Measurements from ENCODE around the gene VSIG2.

VSIG2 gene

GRCh38 chr11:124748100-124748418, 4.0 kb downstream of the VSIG2 start:
- DNase-seq, result no peak

DNA sequence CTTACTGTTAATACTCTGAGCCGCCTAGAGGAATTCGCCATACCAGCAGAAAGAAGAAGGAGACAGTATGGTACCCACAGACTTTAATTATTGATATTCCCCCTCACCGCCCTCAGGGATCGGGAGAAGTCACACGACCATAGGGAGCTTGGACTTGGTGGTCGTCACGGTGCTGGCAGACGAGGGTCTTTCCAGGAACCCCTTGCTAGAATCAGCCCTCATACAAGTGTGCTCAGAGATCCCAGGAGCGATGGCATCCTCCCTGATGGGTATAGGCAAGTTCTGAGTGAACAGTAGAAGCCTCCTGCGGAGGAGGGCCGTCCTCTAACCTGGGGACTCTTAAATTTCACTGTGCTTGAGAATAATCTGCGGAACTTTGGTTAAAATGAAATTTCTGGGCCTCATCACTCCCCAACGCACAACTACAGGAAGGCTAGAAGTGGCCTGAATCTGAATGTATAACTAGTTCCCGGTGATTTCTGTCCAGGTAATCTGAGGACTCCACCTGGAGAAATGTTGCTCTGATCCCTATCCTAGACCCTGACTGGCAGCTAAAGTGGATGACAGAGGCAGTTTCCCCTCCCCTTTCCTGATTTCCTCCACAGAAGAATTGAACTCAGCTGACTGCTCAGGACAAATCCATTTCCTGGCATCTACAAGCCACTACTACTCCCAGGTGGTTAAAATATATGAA, 4.5 kb downstream of the VSIG2 start:
- DNase-seq, result no peak

- DNase-seq, result peak; percentile 59 to 63
These were observed 5.3 kb downstream of the VSIG2 start for GRCh38 chr11:124746621-124747243.

- peak; percentile 19 to 52 for DNase-seq
These were observed 6.0 kb downstream of the VSIG2 start for GRCh38 chr11:124745835-124746620.

GRCh38 chr11:124745270-124745834, 6.7 kb downstream of the VSIG2 start:
- no peak for DNase-seq

DNA sequence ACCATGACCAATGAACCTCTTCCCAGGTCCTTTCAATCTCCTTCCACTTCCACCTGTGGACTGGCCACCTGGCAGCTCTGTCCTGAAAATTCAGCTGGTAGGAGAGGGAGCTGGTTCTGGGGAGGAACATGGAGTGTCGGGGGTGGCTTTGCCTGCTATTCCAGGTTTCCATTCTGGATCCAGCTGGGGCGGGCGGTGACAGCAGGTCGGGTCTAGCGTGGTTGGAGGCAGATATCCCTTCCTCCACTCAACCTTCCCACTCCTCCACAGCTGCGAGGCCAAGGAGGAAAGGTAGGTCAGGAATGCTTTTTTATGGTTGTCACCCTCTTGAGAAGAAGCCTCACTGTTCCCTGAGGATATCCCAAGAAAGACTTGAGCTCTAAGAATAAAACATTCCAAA, 9.0 kb downstream of the VSIG2 start:
- DNase-seq, result no peak

DNA sequence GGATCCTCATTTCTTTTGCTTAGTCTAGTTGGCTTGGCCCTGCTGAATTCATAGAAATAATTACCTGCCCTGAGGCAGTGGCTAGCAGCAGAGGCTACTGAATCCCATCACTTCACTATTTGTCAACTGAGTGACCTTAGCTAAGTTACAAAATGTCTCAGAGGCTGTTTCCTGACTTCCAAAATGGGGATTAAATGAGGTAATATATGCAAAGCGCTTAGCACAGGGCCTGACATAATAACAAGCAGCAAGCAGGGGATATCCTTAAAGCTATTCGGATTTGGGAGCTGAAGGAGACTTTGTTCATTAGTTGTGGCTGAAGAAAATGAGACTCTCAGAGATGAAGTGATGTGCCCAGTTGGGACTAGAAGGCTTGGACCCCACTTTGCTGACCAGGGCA, 9.5 kb downstream of the VSIG2 start:
- no peak for DNase-seq

- DNase-seq, result peak; percentile 73 to 82
These were observed 11.7 kb downstream of the VSIG2 start for GRCh38 chr11:124740277-124740882.

DNA sequence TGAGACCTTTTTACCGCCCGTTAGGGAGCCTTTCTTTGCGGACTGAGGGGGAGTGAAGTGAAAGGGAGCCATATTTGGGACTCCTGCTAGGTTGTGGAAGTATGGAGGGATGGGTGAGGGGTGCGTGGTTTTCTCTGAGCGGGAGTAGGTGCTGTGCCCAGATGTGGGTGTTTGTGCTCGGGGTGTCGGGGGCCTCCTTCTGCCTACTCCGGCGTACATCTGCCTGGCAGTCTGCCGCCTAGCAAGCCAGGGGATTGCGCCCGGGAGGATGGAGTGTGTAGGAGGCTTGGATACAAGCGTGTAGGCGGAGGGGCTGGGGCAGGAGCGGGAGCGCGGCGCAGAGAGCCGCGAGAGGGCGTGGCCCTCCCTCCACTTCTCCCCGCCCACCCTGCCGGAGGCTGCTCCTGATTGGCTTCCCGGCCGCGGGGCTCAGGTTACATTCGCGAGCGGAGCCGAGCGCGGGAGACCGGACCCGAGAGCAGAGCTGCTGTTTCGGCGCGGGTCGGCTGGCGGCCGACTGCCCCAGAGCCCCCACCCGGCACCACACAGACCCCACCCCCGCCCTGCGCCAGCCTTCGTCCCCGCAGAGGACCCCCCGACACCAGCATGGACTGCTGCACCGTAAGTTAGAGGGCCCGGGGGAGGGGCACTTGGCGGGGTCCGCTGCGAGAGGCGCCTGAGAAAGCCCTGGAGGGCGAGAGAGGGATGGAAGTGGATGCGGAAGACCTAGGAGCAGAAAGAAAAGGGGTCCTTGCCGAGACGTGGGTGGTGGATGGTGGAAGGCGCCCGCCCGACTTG, 12.4 kb downstream of the VSIG2 start, which contains the start of gene NRGN:
Gene NRGN, plus strand, starts transcription at position 464 of the 798 bp plus-strand sequence. Its CDS starts 143 bp downstream, at position 607.
- DNase-seq, result peak; percentile 82 to 92

- no peak for DNase-seq
These were observed 13.2 kb downstream of the VSIG2 start for GRCh38 chr11:124738713-124739478.

GRCh38 chr11:124737638-124738305, 14.3 kb downstream of the VSIG2 start:
- DNase-seq, result no peak

DNA sequence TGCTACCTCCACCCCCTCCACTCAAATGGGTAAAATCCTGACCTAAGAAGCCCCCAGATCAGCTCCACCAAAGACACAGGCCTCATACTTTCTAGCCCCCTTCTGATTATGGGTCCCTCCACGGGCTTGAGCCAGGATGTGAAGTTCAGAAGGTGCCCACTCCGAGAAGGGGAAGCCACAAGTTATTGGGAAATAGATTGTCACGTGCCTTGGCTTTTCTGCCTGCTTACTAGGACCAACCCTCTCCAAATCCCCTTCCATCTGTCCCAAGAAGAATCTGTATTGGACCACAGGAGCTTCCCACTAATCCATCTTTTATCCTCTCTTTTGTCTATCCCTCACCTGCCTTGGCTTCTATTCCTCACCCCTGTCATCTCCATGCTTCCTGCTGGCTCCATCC, 15.3 kb downstream of the VSIG2 start:
- peak; percentile 81 to 83 for DNase-seq

GRCh38 chr11:124732230-124732629, 19.8 kb downstream of the VSIG2 start:
- DNase-seq, result peak; percentile 57 to 78

DNA sequence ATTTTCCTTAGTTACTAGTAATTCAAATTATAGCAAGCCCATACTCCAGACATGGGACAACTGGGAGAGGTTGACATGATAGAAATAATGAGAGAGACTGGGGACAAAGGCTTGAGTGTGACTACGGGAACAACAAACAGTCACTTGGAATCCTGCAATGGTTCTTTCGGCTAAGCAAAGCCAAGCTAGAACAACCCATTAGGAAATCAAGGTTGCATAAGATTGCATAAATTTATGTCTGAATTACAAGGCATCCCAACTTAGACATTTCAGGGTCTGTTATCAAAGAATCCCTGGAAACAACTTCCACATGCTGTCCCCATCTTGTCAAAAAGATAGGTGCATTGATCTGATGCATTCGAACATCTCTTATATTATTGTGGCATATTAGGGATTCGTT, 22.5 kb downstream of the VSIG2 start:
- DNase-seq, result no peak

DNA sequence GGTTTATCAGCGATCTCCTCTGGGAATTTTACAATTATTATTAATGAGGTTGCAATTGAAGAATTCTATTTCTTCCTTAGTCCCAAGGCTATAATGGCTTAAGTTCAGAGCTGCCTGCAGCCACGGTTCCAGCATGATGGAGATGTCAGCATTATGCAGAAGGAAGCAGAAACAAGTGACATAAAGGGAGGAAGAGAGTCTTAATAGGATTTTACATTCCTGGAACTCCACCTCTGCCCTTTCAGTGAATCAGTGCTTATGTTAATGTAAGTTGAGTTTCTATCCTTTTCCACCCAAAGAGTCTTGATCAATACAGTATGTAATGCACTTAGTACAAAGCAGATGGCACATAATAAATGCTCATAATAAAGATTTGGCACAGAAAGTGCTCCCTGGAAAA, 23.9 kb downstream of the VSIG2 start:
- no peak for DNase-seq

DNA sequence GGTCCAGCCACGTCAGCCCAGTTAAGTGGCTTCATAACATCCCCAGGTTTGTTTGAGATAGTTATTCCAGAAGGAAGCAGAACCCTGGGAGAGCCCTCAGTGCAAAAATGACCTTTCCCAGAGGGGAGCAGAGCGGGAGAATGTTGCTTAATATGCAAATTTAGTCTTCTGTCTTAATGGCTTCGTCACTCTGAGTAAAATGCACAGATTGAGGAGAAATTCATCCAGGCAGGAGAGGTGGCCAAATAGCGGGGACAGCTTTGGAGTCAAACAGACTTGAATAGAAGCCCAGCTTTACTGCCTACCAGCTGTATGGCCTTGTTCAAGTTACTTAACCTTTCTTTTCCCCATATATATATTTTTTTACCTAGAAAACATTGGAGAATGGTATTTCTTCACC, 24.6 kb downstream of the VSIG2 start:
- no peak for DNase-seq

DNA sequence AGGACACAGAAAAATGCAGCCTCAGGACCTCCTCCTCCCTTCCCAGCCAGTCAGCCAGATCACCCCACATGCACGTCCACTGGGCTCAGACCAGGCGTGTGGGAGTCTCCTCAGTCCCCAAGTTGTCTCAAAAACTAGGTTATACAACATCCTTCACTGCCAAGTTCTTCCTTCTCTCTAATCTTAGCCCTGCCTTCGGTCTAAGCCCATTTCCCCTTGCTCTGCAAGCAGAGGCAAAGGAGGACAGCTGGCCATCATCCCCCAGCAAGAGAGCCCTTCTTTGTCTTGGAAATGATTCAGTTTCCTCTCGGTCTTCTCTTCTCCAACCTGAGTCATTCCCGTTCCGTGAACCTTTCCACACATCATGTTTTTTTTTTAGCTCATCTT, 26.3 kb downstream of the VSIG2 start:
- DNase-seq, result peak; percentile 69 to 84

GRCh38 chr11:124724979-124725718, 26.9 kb downstream of the VSIG2 start:
- DNase-seq, result peak; percentile 53 to 67

DNA sequence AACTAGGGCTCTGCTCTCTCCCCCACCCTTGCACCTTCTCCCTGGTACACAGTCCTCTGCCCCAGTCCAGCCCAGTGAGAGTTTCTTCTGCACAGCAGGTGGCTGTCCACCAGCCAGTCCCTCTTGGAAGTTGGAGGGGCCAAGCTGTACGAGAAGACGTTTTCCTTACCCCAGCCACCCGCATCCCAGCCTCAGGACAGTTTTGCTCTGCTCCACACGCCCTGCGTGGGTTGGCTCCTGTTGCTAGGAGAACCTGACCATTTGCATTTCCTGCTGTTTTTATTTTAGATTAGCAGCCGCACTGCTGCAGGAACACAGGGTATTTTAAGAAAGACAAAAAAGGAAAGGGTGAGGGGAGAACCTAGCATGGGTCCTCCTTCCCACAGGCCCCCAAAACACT, 29.9 kb downstream of the VSIG2 start:
- no peak for DNase-seq

GRCh38 chr11:124719534-124719933, 32.5 kb downstream of the VSIG2 start:
- DNase-seq, result no peak

All from Kasumi-1 (cell line).